ENCODE measurements around the gene TFF3.

The TFF3 gene

GRCh38 chr21:42303443-42303842 lies 11.8 kb downstream of the TFF3 start:
- TF ChIP-seq TAF1 (IDR thresholded peaks at IDR 0.05; ENCODE audit: borderline replicate concordance, insufficient read depth, low read length) (no peak), REST (IDR thresholded peaks at IDR 0.05; ENCODE audit: insufficient read depth in 1 of 2, low read depth in 2 of 2, low read length in 2 of 2) (no peak), SIN3A (IDR thresholded peaks at IDR 0.05; ENCODE audit: borderline replicate concordance, insufficient read depth, low read length) (no peak)

DNA sequence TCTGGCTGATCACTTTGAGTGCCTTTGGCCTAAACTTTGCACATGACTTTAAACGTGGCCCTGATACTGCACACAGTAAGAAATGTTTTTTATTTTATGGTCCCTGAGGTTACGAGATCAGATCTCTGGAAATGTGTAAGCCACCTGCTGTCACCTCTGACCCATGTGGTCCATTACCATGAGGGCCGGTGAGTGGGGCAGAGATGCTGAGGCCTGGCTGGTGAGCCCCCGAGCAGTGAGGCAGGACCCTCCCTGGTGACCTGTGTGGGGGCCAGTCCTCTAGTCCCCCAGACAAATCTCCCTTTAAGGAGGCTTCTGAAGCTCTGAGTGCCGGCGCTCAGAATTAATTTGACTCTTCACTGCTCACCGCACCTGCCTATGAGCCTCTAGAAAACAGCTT lies 12.4 kb downstream of the TFF3 start:
- TF ChIP-seq FOXP2 (optimal IDR thresholded peaks at IDR 0.05; ENCODE audit: borderline replicate concordance, extremely low read depth, extremely low read length, insufficient read depth) (no peak), REST (IDR thresholded peaks at IDR 0.05; ENCODE audit: insufficient read depth in 1 of 2, low read depth in 2 of 2, low read length in 2 of 2) (no peak), SIN3A (IDR thresholded peaks at IDR 0.05; ENCODE audit: borderline replicate concordance, insufficient read depth, low read length) (no peak), POLR2AphosphoS5 (IDR thresholded peaks at IDR 0.05; ENCODE audit: low read depth, low read length) (no peak), TAF1 (IDR thresholded peaks at IDR 0.05; ENCODE audit: borderline replicate concordance, insufficient read depth, low read length) (no peak)

GRCh38 chr21:42302076-42302650 lies 13.0 kb downstream of the TFF3 start:
- TF ChIP-seq TAF1 (IDR thresholded peaks at IDR 0.05; ENCODE audit: borderline replicate concordance, insufficient read depth, low read length), result no peak
- TF ChIP-seq REST (IDR thresholded peaks at IDR 0.05; ENCODE audit: insufficient read depth in 1 of 2, low read depth in 2 of 2, low read length in 2 of 2), result no peak
- no peak for TF ChIP-seq FOXP2 (optimal IDR thresholded peaks at IDR 0.05; ENCODE audit: borderline replicate concordance, extremely low read depth, extremely low read length, insufficient read depth)

DNA sequence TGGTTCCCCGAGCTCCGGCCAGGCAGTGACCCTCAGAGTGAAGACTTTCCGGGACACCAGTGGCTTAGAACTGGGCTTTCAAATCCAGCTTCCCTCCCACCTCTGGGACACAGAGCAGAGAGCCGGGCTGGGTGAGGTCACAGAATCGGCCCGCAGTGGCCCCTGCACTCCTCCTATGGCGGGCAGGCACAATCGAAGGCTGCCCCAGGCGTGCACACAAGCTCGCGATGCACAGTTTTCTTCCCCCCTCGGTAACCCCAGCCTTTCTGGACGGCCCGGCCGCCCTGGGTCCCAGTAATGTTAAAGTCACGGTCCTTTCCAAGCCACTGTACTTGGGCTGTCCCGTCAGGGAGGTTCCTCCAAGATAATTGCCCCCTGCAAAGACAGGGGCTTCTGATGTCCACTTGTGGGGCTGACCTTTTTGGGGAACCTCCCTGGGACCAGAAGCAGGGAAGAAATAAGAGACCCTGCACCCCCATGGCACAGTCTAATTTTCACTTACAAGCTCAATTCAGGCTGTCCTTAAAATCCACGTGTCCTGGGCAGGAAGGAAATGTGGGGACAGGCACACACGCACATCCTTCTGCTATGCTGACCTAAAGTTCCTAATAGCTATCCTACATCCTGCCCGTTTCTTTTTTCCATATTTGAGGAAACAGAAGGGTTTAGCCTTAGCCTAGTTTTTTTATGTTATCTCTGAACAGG lies 13.7 kb downstream of the TFF3 start:
- TF ChIP-seq TAF1 (IDR thresholded peaks at IDR 0.05; ENCODE audit: borderline replicate concordance, insufficient read depth, low read length) (no peak), SIN3A (IDR thresholded peaks at IDR 0.05; ENCODE audit: borderline replicate concordance, insufficient read depth, low read length) (no peak), POLR2AphosphoS5 (IDR thresholded peaks at IDR 0.05; ENCODE audit: low read depth, low read length) (no peak), FOXP2 (optimal IDR thresholded peaks at IDR 0.05; ENCODE audit: borderline replicate concordance, extremely low read depth, extremely low read length, insufficient read depth) (no peak), REST (IDR thresholded peaks at IDR 0.05; ENCODE audit: insufficient read depth in 1 of 2, low read depth in 2 of 2, low read length in 2 of 2) (no peak)

- TF ChIP-seq TAF1 (IDR thresholded peaks at IDR 0.05; ENCODE audit: borderline replicate concordance, insufficient read depth, low read length), result no peak
- TF ChIP-seq FOXP2 (optimal IDR thresholded peaks at IDR 0.05; ENCODE audit: borderline replicate concordance, extremely low read depth, extremely low read length, insufficient read depth), result no peak
- TF ChIP-seq SIN3A (IDR thresholded peaks at IDR 0.05; ENCODE audit: borderline replicate concordance, insufficient read depth, low read length), result no peak
- TF ChIP-seq POLR2AphosphoS5 (IDR thresholded peaks at IDR 0.05; ENCODE audit: low read depth, low read length), result no peak
- TF ChIP-seq REST (IDR thresholded peaks at IDR 0.05; ENCODE audit: insufficient read depth in 1 of 2, low read depth in 2 of 2, low read length in 2 of 2), result no peak
Observed at GRCh38 chr21:42300956-42301355, 14.3 kb downstream of the TFF3 start.

Data from PFSK-1 (cell line).